GM12892 (cell line): ENCODE data around the gene AKTIP.

Experiments used
- POLR2A ChIP-seq: IDR thresholded peaks from 2 replicates; pipeline ENCODE4 v1.6.1; 2011; ENCODE audit warnings: low read depth, low read length, control low read depth
- POLR2AphosphoS5 ChIP-seq: IDR thresholded peaks from 2 replicates; pipeline ENCODE4 v1.6.1; 2011; ENCODE audit warnings: low read depth, low read length, control low read depth
- TAF1 ChIP-seq: IDR thresholded peaks from 2 replicates; pipeline ENCODE4 v1.6.1; 2011; ENCODE audit warnings: low read depth, mild to moderate bottlenecking, control low read depth, low read length, borderline replicate concordance

GRCh38 chr16:53515259-53515658 lies 12.2 kb upstream of the AKTIP start:
- no peak for TF ChIP-seq POLR2A
- no peak for TF ChIP-seq TAF1
- no peak for TF ChIP-seq POLR2AphosphoS5
